Measurements from ENCODE around the gene CRB1.
A peak's percentile ranks its signal among the peaks of the same experiment; 100 is the strongest.

Gene CRB1

GRCh38 chr1:197313713-197314112, 45.7 kb downstream of the CRB1 start:
- TF ChIP-seq CTCF (IDR thresholded peaks at IDR 0.05), result no peak

GRCh38 chr1:197314682-197315081, 46.6 kb downstream of the CRB1 start:
- TF ChIP-seq CTCF (IDR thresholded peaks at IDR 0.05), result no peak

- no peak for TF ChIP-seq CTCF (IDR thresholded peaks at IDR 0.05)
Measured at GRCh38 chr1:197319631-197320030, 51.6 kb downstream of the CRB1 start.

GRCh38 chr1:197320991-197321531, 53.0 kb downstream of the CRB1 start:
- no peak for TF ChIP-seq CTCF (IDR thresholded peaks at IDR 0.05)

GRCh38 chr1:197321811-197322210, 53.8 kb downstream of the CRB1 start:
- no peak for TF ChIP-seq CTCF (IDR thresholded peaks at IDR 0.05)

- peak; percentile 75; the same call in 1 of the 2 replicates for TF ChIP-seq CTCF (IDR thresholded peaks at IDR 0.05)
Measured at GRCh38 chr1:197327776-197328364, 59.8 kb downstream of the CRB1 start.

- no peak for TF ChIP-seq CTCF (IDR thresholded peaks at IDR 0.05)
Measured at GRCh38 chr1:197330213-197330612, 62.2 kb downstream of the CRB1 start.

GRCh38 chr1:197331565-197331964, 63.5 kb downstream of the CRB1 start:
- TF ChIP-seq CTCF (IDR thresholded peaks at IDR 0.05), result no peak

Measured in LNCAP (cell line).